ENCODE measurements around the gene PLXNB3.

The PLXNB3 gene

DNA sequence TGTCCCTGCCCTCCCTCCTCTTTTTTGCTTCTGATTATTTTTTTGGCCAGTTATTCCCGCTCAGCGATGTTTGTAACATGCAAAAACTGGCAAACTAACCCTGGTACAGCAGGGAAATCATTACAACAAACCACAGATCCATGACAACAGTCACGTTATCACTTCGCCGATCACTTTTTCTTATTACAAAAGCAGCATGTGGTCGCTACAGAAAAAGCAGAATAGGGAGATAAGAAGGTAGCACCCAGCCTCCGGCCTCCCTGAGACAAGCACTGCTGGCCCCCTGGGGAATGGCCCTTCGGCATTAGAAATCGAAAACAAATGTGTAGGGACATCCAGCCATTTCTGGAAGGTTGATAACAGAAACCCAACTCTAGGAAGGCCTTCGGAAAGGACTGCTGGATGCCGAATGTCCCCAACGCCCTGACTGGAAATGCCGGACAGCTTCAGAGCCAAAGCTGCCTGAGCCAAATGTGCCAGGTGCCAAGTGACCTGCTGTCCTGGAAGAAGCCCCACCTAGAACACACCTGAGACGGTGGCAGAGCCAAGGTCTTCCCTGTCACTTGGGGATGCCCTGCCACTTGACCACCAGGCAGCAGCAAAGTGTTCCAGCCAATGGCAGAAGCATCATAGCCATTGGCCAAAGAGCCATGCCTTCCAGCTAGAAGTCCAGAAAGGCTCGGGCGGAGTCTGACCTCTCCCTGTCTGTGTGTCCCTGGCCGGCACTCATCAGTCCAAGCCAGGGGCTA is 27.2 kb downstream of the PLXNB3 start:
- no peak for DNase-seq (ENCODE audit: low read depth in 2 of 2)

DNA sequence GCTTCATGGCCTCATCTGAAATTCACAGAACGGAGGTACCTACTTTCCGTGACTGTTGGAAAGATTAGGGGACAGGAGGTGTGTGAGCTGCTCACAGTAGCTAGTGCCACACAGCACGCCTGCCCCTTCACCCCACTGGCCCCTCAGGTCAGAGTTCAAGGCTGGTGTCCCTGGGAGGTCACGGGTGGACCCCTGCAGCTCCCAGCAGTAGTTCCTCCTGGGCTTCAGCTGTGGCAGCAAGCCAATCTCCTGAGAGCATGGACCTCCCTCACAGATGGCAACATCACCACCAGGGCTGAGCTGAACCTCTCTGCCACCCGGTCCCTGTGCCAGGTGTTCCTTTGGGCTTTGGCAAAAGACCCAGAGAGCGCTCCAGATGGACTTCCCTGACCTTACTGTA is 28.3 kb downstream of the PLXNB3 start:
- no peak for DNase-seq (ENCODE audit: low read depth in 2 of 2)

DNA sequence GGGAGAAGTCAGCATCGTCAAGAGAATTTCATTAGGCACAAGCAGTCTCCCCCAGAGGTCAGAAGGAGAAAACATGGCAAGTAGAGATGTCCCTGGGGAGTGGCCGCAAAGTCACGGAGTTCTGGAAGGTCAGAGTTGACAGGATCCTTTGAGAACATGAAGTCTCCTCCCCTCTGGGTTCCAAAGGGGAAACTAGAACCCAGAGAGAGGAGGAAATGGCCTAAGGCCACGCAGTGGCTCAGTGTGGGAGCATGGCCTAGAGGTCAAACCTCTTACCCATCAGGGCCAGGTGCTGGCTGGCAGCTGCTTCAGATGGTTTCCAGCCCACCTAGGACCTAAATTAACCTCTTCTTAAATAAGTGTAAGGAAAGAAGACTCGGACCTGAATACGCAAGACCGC is 29.2 kb downstream of the PLXNB3 start:
- DNase-seq (ENCODE audit: low read depth in 2 of 2), result no peak

DNA sequence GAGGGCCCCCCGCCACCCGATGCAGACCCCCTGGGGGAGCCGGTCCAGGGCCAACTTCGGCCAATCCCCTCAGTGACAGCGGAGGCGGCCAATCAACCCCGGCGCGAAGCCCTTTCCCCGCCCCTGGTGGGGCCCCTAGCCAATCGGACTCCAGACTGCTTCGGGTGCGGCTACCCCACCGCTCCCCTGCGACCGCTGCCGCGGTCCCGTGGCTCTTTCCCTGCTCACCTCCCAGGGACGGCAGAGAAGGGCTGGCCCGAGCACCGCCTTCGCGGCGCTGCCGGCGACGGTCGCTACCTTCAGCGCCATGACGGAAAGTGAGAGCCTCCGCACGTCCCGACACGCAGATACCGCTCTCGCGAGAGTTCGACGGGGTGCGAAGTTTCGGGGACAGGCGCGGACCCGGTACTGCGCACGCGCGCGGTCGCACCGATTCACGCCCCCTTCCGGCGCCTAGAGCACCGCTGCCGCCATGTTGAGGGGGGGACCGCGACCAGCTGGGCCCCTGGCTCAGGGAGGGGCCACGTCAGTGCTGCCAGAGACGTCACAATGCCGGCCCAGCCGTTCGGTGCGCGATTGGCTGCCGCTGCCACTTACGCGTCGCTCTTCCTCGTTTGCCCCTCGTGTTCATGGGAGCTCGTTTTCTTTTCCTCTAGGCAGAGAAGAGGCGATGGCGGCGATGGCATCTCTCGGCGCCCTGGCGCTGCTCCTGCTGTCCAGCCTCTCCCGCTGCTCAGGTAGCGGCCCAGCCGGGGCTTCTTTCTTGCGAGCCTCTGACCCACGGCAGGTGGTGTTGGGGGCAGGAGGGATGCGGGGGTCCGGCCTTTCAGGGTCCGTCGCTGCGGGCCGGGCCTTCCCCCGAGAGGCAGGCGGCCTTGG is 30.2 kb downstream of the PLXNB3 start, which contains the start of the genes IDH3G and SSR4:
Gene IDH3G (minus strand): TSS at position 358 of the 879 bp plus-strand sequence. CDS start 49 bp downstream, at position 309.
Gene SSR4 (plus strand): TSS at position 651 of the 879 bp plus-strand sequence. CDS start 20 bp downstream, at position 671.
- peak; percentile 83 to 85 for DNase-seq (ENCODE audit: low read depth in 2 of 2)

DNA sequence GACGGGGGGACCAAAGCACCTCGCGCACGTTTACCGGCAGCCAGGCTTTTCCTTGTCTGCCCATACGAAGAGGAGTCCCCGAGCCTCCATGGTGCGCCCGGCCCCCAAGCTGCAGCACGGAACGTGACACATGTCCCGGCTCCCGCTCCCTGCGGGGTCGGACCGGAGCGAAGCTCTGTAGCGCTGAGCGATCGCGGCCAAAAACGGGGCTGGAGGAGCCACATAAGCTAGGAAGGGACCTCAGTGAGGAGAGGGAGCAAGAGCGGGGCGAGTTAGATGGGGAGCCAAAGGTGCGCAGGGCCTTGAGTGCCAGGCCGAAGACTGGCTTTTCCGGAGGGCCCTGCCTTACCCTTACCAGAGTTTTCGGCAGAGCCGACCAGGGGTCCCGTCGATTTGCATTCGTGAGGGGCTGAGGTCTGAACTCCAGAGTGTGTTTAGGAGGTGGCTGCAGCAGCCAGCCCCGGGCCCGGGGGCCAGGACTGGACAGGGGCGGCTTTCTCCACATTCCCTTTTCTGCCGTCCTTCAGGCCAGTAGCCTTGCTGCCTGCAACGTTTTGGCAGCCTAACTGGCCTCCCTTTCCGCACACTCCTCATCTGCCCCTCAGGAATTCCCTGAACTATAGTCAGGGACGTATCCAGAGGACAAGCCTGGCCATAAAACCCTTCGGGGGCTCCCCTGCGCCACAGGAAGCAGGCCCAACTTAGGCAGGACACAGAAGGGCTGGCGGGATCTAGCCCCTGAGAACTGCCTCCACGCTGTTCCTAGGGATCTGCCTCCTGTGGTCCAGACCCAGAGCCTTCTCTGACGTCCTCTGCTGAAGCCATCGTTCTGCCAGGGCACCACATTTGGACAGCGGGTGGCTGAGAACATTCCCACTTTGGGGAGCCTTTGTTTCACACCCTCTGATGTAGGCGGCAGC is 31.1 kb downstream of the PLXNB3 start:
- peak in 1 of 2 donors; percentile 0 for DNase-seq (ENCODE audit: low read depth in 2 of 2)

DNA sequence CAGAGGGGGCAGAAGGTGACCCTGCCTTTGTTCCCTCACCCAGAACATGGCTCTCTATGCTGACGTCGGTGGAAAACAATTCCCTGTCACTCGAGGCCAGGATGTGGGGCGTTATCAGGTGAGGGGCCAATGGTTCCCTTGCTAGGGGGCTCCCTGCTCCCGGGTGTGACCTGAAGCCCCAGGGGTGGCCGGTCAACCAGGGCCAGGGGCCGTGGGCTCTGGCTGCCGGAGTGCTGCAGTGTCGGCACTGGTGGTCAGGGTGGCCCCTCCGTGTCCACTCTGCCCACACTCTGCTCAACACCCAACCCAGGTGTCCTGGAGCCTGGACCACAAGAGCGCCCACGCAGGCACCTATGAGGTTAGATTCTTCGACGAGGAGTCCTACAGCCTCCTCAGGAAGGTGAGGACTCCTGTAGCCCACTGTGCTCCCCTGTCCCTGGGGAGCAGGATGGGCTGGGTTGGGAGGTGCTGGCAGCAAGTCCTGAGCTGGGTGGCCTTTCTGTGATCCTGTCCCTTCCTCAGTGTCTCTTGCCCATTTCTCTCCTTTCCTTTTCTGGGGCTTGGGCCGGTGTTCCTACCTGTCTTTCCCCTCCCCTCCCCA is 33.5 kb downstream of the PLXNB3 start:
- DNase-seq (ENCODE audit: low read depth in 2 of 2), result no peak

DNA sequence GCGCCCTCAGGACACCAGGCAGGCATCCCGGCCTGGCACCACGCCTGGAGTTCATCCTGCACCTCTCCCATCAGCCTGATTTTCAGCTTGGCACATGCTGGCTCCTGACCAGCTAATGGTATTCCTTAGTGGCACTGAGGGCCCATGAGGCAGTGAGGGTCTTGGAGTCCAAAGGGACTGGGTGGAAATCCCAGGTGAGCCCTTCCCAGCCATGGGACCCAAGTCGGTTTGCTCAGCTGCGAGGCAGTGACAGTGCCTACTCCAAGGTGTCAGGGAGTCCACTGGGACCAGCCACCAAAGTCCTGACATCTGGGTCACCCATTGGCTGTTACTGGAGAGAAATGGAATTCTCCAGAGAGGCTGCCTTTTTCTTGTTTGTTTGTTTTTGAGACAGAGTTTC is 35.3 kb downstream of the PLXNB3 start:
- no peak for DNase-seq (ENCODE audit: low read depth in 2 of 2)

DNA sequence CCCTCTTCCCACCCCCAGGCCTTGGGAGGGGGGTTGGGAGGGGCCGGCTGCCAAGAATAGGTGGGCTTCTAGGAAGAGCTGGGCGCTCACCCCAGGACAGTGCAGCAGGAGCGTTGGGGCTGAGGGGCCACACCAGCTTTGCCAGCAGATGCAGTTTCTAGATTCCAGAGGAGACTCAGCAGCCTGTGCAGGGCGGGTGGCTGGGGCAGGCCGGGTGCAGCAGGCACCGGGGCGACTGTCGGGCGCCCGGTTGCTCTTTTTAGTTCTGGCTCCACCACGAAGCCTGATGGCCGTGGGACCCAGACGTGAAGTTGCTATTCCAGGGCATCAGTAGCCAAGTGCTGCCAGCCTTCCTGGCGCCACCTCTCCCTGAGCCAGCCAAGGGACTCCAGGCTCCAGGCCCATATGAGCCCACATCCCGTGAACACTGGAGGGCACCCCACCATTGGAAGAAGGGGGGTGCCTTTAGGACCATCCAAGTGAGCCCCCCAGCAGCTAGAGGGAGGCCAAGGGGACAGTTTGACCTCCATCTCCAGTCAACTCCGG is 36.2 kb downstream of the PLXNB3 start:
- no peak for DNase-seq (ENCODE audit: low read depth in 2 of 2)

DNA sequence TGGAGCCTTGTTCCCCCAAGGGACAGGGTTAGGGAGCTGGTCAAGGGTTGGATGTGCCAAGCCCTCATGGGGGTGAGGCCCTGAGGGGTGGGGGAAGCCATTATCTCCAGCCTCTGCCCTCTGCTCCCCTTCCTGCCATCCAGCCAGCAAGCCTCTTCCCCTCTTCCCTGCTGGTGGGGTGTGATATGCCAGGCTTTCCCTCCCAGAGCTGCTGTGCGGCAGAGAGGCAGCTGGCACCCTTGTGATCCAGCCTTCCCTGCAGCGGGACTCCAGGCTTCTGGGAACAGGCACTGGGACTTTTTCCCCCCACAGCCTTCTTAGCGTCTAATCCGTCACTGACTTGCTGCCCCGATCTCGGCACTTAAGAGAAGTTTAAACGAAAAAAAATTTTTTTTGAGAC is 36.7 kb downstream of the PLXNB3 start:
- no peak for DNase-seq (ENCODE audit: low read depth in 2 of 2)

DNA sequence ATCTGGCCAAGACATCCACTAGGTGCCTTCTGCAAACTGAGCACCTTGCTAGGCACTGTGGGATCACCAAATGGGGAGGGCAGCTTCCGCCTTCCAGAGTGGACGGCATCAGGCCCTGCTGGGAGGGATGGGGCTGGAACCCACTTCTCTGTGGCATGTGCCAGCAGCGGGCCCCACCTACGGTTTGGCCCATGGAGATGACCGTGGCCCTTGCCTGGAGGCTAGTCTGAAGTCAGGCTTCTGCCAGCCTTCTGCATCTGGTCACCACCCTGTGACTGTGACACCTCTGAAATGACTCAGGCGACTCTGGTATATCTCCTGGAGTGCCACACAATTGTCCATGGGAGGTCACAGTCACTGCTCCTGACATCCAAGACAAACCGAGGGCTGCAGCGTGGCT is 37.6 kb downstream of the PLXNB3 start:
- no peak for DNase-seq (ENCODE audit: low read depth in 2 of 2)

DNA sequence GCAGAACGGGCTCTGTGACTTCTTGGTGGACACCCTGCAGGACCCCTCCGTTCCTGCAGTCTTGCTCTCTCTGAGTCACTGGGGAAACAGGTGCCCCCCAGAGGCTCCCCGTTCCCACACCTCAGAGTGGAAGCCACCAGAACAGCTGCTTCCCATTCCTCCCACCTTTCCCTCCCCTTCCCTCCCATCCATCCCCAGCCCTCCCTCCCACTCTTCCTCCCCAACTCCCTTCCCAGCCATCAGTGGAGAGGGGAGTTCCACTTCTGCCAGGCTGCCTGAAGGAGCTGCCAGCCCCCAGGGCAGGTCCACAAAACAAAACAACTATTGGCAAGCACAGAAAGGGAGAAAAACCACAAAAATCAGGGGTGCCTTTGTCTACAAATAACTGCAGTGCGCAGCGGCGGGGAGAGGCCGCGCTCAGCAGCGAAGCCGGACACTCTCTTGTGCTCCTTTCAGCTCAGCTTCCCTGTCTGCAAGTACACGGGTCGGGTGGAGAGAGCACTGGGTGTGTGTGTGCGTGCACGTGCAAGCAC is 38.5 kb downstream of the PLXNB3 start:
- DNase-seq (ENCODE audit: low read depth in 2 of 2), result no peak

DNA sequence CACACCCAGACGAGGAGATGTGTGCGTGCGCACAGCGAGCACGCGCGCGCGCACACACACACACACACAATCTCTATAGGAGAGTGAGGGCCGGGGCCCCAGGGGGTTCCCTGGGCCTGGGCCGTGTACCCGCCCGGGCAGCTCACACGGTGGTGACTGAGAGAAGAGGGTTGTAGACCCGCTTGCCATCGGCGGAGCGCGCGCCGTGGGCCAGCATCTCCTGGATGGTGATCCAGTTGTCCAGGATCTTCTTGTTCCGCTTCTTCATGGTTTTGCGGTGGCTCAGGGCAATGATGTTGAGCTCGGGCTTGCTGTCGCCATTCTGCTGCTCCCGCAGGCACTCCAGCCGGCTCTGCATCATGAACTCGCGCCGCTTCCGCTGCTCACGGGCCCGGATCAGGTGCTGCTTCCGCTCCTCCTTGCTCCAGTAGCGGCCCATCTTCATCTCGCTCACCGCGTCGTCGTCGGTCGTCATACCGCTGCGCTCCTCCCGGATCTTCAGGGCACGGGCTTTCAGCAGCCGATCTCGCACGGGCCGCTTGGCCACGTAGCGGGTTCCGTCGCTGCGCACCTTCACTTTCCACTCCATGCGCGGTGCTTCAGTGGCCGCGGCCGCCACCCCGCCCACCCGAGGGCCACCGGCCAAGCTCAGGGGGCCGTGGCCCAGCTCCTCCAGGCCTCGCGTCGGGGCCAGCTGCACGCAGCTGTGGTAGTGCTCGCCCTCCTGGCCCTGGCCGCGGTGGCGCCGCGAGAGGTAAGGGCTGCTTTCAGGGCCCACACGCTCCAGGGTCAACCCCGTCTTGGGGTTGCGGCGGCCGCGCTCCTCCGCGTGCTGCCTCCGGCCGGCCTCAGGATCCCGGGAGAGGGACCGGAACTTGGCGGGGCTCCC is 39.4 kb downstream of the PLXNB3 start:
- no peak for DNase-seq (ENCODE audit: low read depth in 2 of 2)

DNA sequence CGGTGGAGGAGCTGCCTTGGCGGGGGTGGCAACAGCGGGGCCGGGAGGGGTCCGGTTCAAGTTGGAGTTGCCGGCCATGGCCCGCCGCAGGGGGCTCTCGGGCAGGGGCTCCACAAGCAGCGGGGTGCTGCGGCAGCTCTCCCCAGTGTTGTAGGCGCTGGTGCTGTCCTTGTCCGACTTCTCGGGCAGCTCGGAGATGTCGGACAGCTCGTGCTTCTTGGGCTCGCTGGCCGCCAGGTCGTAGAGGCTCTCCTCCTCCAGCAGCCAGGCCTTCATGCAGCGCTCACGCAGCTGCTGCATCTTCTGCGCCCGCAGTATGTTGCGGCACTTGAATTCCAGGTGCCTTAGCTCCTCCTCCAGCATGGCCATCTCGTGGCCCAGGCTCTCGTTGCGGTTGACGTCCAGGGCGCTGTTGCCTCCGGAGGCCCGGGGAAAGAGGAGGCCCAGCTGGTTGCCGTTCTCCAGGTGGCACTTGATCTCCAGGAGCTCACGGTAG is 40.1 kb downstream of the PLXNB3 start:
- DNase-seq (ENCODE audit: low read depth in 2 of 2), result no peak

DNA sequence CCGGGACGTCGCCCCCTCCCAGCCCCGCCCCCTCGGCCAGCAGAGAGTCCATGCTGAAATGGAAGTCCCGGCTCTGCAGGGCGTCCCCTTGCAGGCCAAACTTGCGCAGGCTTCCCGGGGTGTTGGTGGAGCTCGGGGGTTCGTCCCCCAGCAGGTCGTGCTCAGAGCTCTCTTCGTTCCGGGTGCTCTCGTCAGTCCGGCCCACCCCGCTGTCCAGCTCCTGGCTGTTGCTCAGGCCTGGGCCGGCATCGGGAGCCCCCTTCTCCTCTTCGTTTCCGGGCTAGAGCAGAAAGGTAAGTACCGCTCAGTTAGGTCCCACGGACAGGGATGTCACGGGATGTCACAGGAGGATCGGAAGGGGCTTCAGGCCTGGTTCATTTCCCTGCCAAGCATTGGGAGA is 40.6 kb downstream of the PLXNB3 start:
- no peak for DNase-seq (ENCODE audit: low read depth in 2 of 2)

DNA sequence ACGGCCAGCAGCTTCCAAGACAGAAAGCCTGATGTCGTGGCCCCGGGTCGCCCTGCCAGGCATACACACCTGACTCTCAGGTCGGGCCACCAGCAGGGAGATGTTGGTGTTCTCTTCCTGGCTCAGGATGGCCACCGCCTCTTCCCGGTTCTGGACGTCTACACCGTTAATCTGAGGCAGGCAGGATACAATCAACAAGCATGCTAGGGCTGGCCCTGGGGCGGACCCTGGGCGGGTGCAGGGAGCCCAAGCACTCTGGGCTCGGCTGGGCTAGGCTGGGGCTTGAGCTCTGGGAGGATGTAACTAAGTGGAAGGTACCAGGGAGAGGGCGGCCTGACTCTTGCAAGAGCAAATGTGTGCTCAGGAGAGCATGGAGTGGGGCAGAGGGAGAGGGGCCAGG is 41.4 kb downstream of the PLXNB3 start:
- DNase-seq (ENCODE audit: low read depth in 2 of 2), result no peak

DNA sequence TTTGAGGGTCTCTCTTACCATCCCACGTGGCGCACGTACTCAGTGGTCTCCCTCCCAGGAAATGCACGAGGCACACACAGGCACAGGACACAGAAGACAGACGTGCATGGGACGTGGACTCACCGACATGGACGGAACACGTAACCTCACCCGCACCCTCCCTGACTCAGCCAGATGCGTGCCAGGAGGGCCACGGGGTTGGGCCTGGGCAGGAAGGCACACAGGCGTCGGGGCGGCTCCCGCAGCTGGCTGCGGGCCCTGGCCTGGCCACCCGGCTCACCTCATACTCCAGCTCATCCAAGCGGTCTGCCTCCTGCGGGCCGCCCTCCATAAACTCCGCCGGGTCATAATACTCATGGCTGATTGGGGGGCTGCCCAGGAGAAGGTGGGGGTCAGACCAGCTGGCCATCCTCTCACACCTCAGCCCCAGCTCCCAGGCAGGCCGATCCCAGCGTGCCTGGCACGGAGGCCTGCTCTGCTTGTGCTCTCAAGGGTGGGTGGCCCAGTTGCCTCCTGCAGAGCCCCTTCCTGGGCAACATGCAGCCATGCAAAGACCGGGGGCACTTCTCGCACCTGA is 43.0 kb downstream of the PLXNB3 start:
- DNase-seq (ENCODE audit: low read depth in 2 of 2), result no peak

DNA sequence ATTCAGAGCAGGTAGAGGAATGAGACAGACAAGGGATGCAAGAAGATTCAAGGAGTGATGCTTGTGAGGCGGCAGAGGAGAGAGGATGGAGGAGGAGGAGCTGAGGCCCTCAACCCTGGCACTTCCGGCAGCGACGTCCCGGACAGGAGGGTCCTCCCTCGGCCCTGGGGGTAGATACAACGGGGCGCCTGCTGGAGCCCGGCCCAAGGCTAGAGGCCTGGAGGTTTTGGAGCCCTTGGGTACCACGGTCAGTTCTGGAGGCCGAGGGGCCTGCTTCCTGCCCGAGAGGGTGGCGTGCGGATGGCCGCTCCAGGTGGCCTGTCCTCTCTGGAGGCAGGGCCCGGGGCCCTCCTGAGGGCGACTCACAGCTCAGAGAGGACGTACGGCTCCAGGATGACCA is 43.9 kb downstream of the PLXNB3 start:
- no peak for DNase-seq (ENCODE audit: low read depth in 2 of 2)

DNA sequence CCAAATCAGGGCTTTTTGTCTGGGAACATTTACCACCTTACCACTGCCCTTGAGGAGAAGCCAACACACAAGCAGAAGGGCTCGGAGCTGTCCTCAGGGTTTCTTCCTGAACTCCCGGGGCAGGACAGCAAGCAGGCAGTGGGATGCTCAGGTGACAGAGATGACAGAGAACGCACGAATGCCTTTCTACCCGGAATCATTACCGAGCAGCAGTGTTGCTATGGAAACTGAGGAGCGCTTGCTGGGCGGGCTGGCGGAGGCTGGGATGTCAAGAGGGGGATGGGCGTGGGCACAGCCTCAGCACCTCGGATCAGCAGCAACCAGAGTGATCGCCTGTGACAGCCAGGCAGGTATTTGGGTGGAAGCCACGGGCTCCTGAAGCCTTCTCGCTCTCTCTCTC is 48.2 kb downstream of the PLXNB3 start:
- DNase-seq (ENCODE audit: low read depth in 2 of 2), result no peak

DNA sequence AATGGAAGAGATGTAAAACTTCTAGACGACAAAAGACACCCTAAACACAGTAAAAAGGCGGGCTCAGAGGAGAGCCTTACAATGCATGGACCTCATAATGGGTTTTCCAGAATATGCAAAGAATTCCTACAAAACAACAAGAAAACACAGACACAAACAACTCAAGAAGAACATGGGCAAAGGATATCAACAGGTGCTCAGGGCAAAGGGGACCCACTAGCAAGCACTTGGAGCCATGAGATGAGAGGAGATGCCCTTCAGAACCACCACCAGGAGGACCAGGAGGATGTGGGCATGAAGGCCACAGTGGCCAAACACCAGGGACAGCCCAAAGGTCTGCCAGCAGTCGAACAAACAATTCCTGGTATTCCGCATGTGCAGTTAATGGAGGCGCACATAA is 49.1 kb downstream of the PLXNB3 start:
- no peak for DNase-seq (ENCODE audit: low read depth in 2 of 2)
